GM18502 (cell line): ENCODE results near the gene EYS.

Source experiments
- ATAC-seq: cut with Tn5 transposase; IDR thresholded peaks from one replicate; pipeline ENCODE4 v1.9.1; 2021; ENCODE audit warnings: mild to moderate bottlenecking; ENCODE audit not compliant: unreplicated experiment, poor library complexity

The EYS gene

GRCh38 chr6:64230530-64230929 is 1476.5 kb downstream of the EYS start:
- no peak for ATAC-seq

- no peak for ATAC-seq
These were observed 1479.2 kb downstream of the EYS start for GRCh38 chr6:64227863-64228262.

- ATAC-seq, result no peak
These were observed 1481.5 kb downstream of the EYS start for GRCh38 chr6:64225503-64225902.

GRCh38 chr6:64224819-64225218 is 1482.2 kb downstream of the EYS start:
- ATAC-seq, result no peak

GRCh38 chr6:64221776-64222175 is 1485.2 kb downstream of the EYS start:
- ATAC-seq, result no peak

GRCh38 chr6:64220801-64221200 is 1486.2 kb downstream of the EYS start:
- ATAC-seq, result no peak

GRCh38 chr6:64217721-64218620 is 1489.1 kb downstream of the EYS start:
- peak; percentile 70 for ATAC-seq

- no peak for ATAC-seq
These were observed 1492.7 kb downstream of the EYS start for GRCh38 chr6:64214373-64214772.

GRCh38 chr6:64213697-64214096 is 1493.3 kb downstream of the EYS start:
- no peak for ATAC-seq

- no peak for ATAC-seq
These were observed 1509.8 kb downstream of the EYS start for GRCh38 chr6:64197246-64197645.

GRCh38 chr6:64186592-64186991 is 1520.4 kb downstream of the EYS start:
- ATAC-seq, result no peak

- ATAC-seq, result no peak
These were observed 1521.4 kb downstream of the EYS start for GRCh38 chr6:64185621-64186020.

- no peak for ATAC-seq
These were observed 1531.7 kb downstream of the EYS start for GRCh38 chr6:64175296-64175695.

GRCh38 chr6:64170316-64170715 is 1536.7 kb downstream of the EYS start:
- ATAC-seq, result no peak

- no peak for ATAC-seq
These were observed 1546.5 kb downstream of the EYS start for GRCh38 chr6:64160486-64160885.

- ATAC-seq, result no peak
These were observed 1552.0 kb downstream of the EYS start for GRCh38 chr6:64155063-64155462.

- ATAC-seq, result no peak
These were observed 1560.2 kb downstream of the EYS start for GRCh38 chr6:64146876-64147275.

- no peak for ATAC-seq
These were observed 1560.9 kb downstream of the EYS start for GRCh38 chr6:64146094-64146493.

- ATAC-seq, result no peak
These were observed 1561.4 kb downstream of the EYS start for GRCh38 chr6:64145658-64146057.

GRCh38 chr6:64143101-64143500 is 1563.9 kb downstream of the EYS start:
- ATAC-seq, result no peak

GRCh38 chr6:64141680-64142079 is 1565.3 kb downstream of the EYS start:
- no peak for ATAC-seq
